Neural crest cell (in vitro differentiated cells): Measurements from ENCODE around the gene CENPH. TPM values are rescaled to one million over a fixed set of nuclear protein-coding genes. Genes with fewer than 3 reads are reported as not detected.
"Not testable (repeated sequence)": the region's sequence is repeated elsewhere in the genome, so short reads cannot be mapped to it uniquely, and the experiment has no call there.

ENCODE experiments used
- DNase-seq: peaks from one replicate; pipeline ENCODE4 v3.0.0; 2021; ENCODE audit warnings: low read depth, mixed read lengths, low spot score
- H3K27ac Mint-ChIP-seq: one replicate; pipeline ENCODE4 v1.8.0; 2021; ENCODE audit warnings: mild to moderate bottlenecking, mixed read lengths; ENCODE audit not compliant: unreplicated experiment
- H3K27me3 Mint-ChIP-seq: 2 replicates; pipeline ENCODE4 v1.8.0; 2021; ENCODE audit warnings: low read depth, mild to moderate bottlenecking, mixed read lengths
- H3K36me3 Mint-ChIP-seq: 2 replicates; pipeline ENCODE4 v1.8.0; 2021; ENCODE audit warnings: low read depth, mild to moderate bottlenecking, mixed read lengths
- H3K4me1 Mint-ChIP-seq: 2 replicates; pipeline ENCODE4 v1.8.0; 2021; ENCODE audit warnings: mixed read lengths
- H3K4me3 Mint-ChIP-seq: one replicate; pipeline ENCODE4 v1.8.0; 2021; ENCODE audit warnings: mild to moderate bottlenecking, mixed read lengths
- H3K9me3 Mint-ChIP-seq: 2 replicates; pipeline ENCODE4 v1.8.0; 2021; ENCODE audit warnings: mixed read lengths
- total RNA-seq: library from RNA; stranded (reverse); gene quantifications from 2 replicates; pipeline ENCODE4 v1.2.1, GENCODE V29; 2021
- TF ChIP-seq, protein P1 (sequence below): fragments of 200-600 bp; sonication (generic); conservative IDR thresholded peaks from 2 replicates; pipeline ENCODE4 v1.5.0; 2021; ENCODE audit warnings: antibody characterized with exemption, mild to moderate bottlenecking

The CENPH gene
- total RNA-seq, 1 donor from 2014 or later = 56.1 TPM

DNA sequence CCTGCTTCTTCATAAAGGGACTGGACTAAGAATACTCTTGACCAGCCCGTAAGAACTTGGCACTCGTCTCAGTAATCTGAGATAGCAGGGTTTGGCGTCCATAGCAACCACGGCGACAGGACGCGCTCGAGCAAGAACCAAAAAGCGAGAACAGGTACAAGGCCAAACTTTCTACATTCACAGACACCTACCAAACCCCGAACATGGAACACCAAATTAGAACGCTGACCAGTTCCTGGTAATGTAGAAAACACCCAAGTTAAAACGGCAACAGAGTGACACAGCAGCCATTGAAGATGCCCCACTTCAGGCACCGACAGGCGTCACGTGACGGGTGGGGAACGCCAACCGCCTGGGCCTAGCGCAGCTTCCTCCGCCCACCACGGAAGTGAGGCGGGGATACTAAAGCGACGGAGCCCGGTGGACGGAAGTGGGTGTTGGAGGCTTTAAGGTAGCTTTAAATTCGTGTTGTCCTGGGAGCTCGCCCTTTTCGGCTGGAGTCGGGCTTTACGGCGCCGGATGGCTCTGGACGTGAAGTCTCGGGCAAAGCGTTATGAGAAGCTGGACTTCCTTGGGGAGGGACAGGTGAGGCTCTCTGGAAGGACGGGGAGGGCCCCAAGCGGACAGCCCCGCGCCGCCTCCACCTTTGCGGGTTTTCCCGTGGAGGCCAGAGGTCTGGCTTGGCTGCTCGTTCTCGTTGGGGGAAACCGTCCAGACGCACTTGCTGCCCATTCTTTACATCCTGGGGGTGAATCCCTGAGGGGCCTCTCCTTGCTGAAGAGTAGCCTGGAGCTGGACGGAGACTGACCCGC is 45.3 kb downstream of the CENPH start, which contains the start of gene CDK7:
Gene CDK7, plus strand, starts transcription at position 430 of the 812 bp plus-strand sequence. Its CDS starts 90 bp downstream, at position 520.
- Mint-ChIP-seq H3K27me3 (no peaks in the 10 kb centered on the region), H3K9me3 (no peaks in the 10 kb centered on the region), H3K27ac (peak within 1 kb of the TSS; percentile 96), H3K4me1 (peaks cover 26% of the 10 kb centered on the region), H3K36me3 (no peaks in the 10 kb centered on the region), H3K4me3 (peak within 1 kb of the TSS; percentile 97)
- peak; percentile 80 for DNase-seq
- TF ChIP-seq, protein P1, sequence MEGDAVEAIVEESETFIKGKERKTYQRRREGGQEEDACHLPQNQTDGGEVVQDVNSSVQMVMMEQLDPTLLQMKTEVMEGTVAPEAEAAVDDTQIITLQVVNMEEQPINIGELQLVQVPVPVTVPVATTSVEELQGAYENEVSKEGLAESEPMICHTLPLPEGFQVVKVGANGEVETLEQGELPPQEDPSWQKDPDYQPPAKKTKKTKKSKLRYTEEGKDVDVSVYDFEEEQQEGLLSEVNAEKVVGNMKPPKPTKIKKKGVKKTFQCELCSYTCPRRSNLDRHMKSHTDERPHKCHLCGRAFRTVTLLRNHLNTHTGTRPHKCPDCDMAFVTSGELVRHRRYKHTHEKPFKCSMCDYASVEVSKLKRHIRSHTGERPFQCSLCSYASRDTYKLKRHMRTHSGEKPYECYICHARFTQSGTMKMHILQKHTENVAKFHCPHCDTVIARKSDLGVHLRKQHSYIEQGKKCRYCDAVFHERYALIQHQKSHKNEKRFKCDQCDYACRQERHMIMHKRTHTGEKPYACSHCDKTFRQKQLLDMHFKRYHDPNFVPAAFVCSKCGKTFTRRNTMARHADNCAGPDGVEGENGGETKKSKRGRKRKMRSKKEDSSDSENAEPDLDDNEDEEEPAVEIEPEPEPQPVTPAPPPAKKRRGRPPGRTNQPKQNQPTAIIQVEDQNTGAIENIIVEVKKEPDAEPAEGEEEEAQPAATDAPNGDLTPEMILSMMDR = no peak

DNA sequence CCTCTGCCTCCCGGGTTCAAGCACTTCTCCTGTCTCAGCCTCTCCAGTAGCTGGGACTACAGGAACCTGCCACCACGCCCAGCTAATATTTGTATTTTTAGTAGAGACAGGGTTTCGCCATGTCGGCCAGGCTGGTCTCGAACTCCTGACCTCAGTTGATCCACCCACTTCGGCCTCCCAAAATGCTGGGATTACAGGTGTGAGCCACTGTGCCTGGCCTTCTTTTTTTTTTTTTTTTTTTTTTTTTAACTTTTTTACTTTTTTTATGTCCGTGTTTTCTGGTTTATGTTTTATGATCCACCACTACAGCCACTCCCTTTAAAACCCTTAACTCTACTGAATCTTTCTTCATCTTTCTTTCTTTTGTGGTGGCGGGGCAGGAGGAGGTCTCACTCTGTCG is 47.4 kb downstream of the CENPH start:
- Mint-ChIP-seq H3K4me3 (peak overlapping the region; percentile 85), H3K36me3 (peaks cover 11% of the 10 kb centered on the region), H3K4me1 (peaks cover 29% of the 10 kb centered on the region)
- not testable (repeated sequence) for H3K27me3 Mint-ChIP-seq, H3K27ac Mint-ChIP-seq, DNase-seq, H3K9me3 Mint-ChIP-seq

DNA sequence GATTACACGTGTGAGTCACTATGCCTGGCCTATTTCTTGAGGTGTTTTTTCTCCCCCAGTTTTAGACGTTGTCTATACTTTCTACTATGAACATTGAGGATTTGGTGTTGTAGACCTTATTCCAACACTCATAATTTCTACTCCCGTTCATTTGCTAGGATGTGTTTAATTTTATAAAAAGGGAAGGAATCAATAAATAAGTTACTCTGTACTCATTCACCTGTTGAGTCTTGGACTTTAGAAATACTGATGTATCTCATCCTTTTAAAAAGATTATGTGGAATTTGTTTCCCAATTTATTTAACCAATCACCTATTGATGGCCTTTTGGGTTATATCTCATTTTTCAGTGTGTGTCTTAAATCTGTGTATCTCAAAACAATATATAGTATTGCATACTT is 48.5 kb downstream of the CENPH start:
- Mint-ChIP-seq H3K9me3 (no peaks in the 10 kb centered on the region), H3K27me3 (no peaks in the 10 kb centered on the region), H3K36me3 (peaks cover 18% of the 10 kb centered on the region), H3K4me1 (peaks cover 29% of the 10 kb centered on the region), H3K4me3 (peak overlapping the region; percentile 85), H3K27ac (no peak overlapping the region)
- TF ChIP-seq, protein P1 = no peak
- no peak for DNase-seq

GRCh38 chr5:69238760-69239251 is 49.4 kb downstream of the CENPH start:
- no peak for DNase-seq
- peak overlapping the region; percentile 55 for H3K4me3 Mint-ChIP-seq
- no peak overlapping the region for H3K27ac Mint-ChIP-seq
- H3K4me1 Mint-ChIP-seq = peaks cover 29% of the 10 kb centered on the region
- no peaks in the 10 kb centered on the region for H3K27me3 Mint-ChIP-seq
- TF ChIP-seq, protein P1 = no peak
- peaks cover 3% of the 10 kb centered on the region for H3K9me3 Mint-ChIP-seq
- H3K36me3 Mint-ChIP-seq = peaks cover 24% of the 10 kb centered on the region

- Mint-ChIP-seq H3K27me3 (no peaks in the 10 kb centered on the region), H3K4me1 (peaks cover 6% of the 10 kb centered on the region), H3K27ac (no peak overlapping the region), H3K36me3 (peaks cover 37% of the 10 kb centered on the region), H3K4me3 (no peak overlapping the region), H3K9me3 (peaks cover 12% of the 10 kb centered on the region)
- no peak for DNase-seq
- TF ChIP-seq, protein P1 = no peak
These were observed 53.0 kb downstream of the CENPH start for GRCh38 chr5:69242215-69242927.
